Endothelial cell of umbilical vein (primary cell): ENCODE data around the gene CPXM2.

ENCODE experiments used
- CTCF ChIP-seq, 2 donors: IDR thresholded peaks; 1 replicate in 1 of 2; 2 replicates in 1 of 2; pipeline ENCODE4 v1.5.1; 2011; ENCODE audit warnings: low read length in 2 of 2, mild to moderate bottlenecking in 2 of 2, moderate library complexity in 2 of 2, control low read depth in 1 of 2, inconsistent platforms in 1 of 2, low read depth in 1 of 2; ENCODE audit not compliant: insufficient read depth in 1 of 2; ENCODE audit errors: extremely low read depth in 1 of 2
- EZH2 ChIP-seq: IDR thresholded peaks from 2 replicates; pipeline ENCODE4 v1.6.1; 2012; ENCODE audit warnings: borderline replicate concordance, low read depth, mild to moderate bottlenecking, moderate library complexity, low read length, inconsistent platforms; ENCODE audit not compliant: severe bottlenecking
- GATA2 ChIP-seq: IDR thresholded peaks from 2 replicates; pipeline ENCODE4 v1.7.0; 2011; ENCODE audit warnings: low read depth, mild to moderate bottlenecking, moderate library complexity, mixed read lengths, low read length; ENCODE audit not compliant: insufficient read length, insufficient read depth
- JUN ChIP-seq: IDR thresholded peaks from 2 replicates; pipeline ENCODE4 v1.6.1; 2011; ENCODE audit warnings: borderline replicate concordance, low read depth; ENCODE audit not compliant: insufficient read length, insufficient read depth
- POLR2A ChIP-seq: IDR thresholded peaks from 2 replicates; pipeline ENCODE4 v1.6.1; 2012; ENCODE audit warnings: low read depth, mild to moderate bottlenecking, control low read depth, low read length

GRCh38 chr10:123841560-123841959, 50.0 kb downstream of the CPXM2 start:
- TF ChIP-seq JUN (no peak), EZH2 (no peak), POLR2A (no peak), CTCF (IDR thresholded peaks at IDR 0.05; ENCODE audit: extremely low read depth in 1 of 2, insufficient read depth in 1 of 2, low read depth in 1 of 2, low read length in 2 of 2) (no peak), GATA2 (no peak)
